K562 (cell line): ENCODE data around the gene CAPN7. TPM values are rescaled to one million over a fixed set of nuclear protein-coding genes. Genes with fewer than 3 reads are reported as not detected.

ENCODE experiments used
- ATAC-seq: fragments of 200-7000 bp; cut with Tn5 transposase; 3 replicates; pipeline ENCODE4 v1.9.1; 2020; ENCODE audit warnings: moderate library complexity
- BruUV-seq: library from RNA; stranded (reverse); fragments of 400-500 nt; replicated peaks from 2 replicates; lab custom pipeline; 2021; lab: Mats Ljungman, UMichigan
- CTCF ChIA-PET: fragments of 300-600 bp; formaldehyde crosslinking; extraction: SDS; loops from one replicate; lab custom pipeline; 2021; ENCODE audit warnings: low intra/inter-chr PET ratio; lab: Yijun Ruan, JAX
- POLR2A ChIA-PET: fragments of 300-600, 350-650 bp; sonication (Branson Sonifier 250); formaldehyde crosslinking; extraction: SDS; loops from one replicate; lab custom pipeline; 2021; ENCODE audit warnings: antibody characterized with exemption, inconsistent platforms; lab: Yijun Ruan, JAX
- DNase-seq, 4 experiments: peaks; one replicate each; pipeline versions ENCODE4 v3.0.0 to v3.0.0-alpha.2; 2011 to 2018; ENCODE audit warnings: low spot score in 3 of 4, mixed read lengths in 3 of 4; ENCODE audit errors: extremely low read depth in 1 of 4
- FAIRE-seq: peaks from 2 replicates; lab custom pipeline; 2011; peaks lifted over from hg19 to GRCh38; lab: Jason Lieb, UNC
- H2AFZ ChIP-seq: 2 replicates; pipeline ENCODE4 v1.6.0; 2011; ENCODE audit warnings: low read depth, low read length, control low read depth, inconsistent platforms
- H3K27ac ChIP-seq: fragments of 200-600 bp; 3 replicates; pipeline ENCODE4 v1.8.0; 2011; ENCODE audit warnings: low read depth, mild to moderate bottlenecking, control low read depth, inconsistent platforms, low read length, moderate library complexity, mixed read lengths; ENCODE audit errors: extremely low read depth
- H3K27me3 ChIP-seq, 2 experiments: fragments of 300-600 bp in 1 of 2; 2 replicates in 1 of 2; 3 replicates in 1 of 2; pipeline versions ENCODE4 v1.6.0 to v1.8.0; 2011; ENCODE audit warnings: inconsistent platforms in 2 of 2, low read length in 2 of 2, mild to moderate bottlenecking in 1 of 2, mixed read lengths in 1 of 2, moderate library complexity in 1 of 2; ENCODE audit not compliant: control insufficient read depth in 2 of 2, insufficient read depth in 2 of 2
- H3K36me3 ChIP-seq: fragments of 300-600 bp; 3 replicates; pipeline ENCODE4 v1.8.0; 2011; ENCODE audit warnings: mild to moderate bottlenecking, low read length, inconsistent platforms; ENCODE audit not compliant: control insufficient read depth, insufficient read depth
- H3K4me1 ChIP-seq, 2 experiments: fragments of 200-600 bp in 1 of 2; replicated peaks in 1 of 2; 2 replicates in 1 of 2; 3 replicates in 1 of 2; pipeline versions ENCODE4 v1.5.1 to v1.8.0; 2011; ENCODE audit warnings: inconsistent platforms in 2 of 2, low read length in 2 of 2, mild to moderate bottlenecking in 1 of 2, mixed read lengths in 1 of 2, moderate library complexity in 1 of 2; ENCODE audit not compliant: control insufficient read depth in 2 of 2, insufficient read depth in 2 of 2
- H3K4me2 ChIP-seq: 2 replicates; pipeline ENCODE4 v1.6.1; 2011; ENCODE audit warnings: low read length, control low read depth, inconsistent platforms, mixed read lengths; ENCODE audit not compliant: insufficient read depth
- H3K4me3 ChIP-seq: fragments of 200-600 bp; sonication (generic), shearing (Covaris generic); 2 replicates; pipeline ENCODE4 v1.5.1; 2016; ENCODE audit warnings: control low read depth, inconsistent platforms
- H3K79me2 ChIP-seq: fragments of 200-600 bp; 3 replicates; pipeline ENCODE4 v1.8.0; 2011; ENCODE audit warnings: low read length, inconsistent platforms; ENCODE audit not compliant: control insufficient read depth, insufficient read depth
- H3K9ac ChIP-seq, 2 experiments: 2 replicates each; pipeline versions ENCODE4 v1.6.0 to v1.6.1; 2011; ENCODE audit warnings: low read depth in 2 of 2, low read length in 2 of 2, control low read depth in 1 of 2, inconsistent platforms in 1 of 2, mild to moderate bottlenecking in 1 of 2, mixed read lengths in 1 of 2; ENCODE audit not compliant: insufficient read depth in 1 of 2
- H3K9me1 ChIP-seq: one replicate; pipeline ENCODE4 v1.6.0; 2011; ENCODE audit warnings: inconsistent platforms, mild to moderate bottlenecking, low read length, moderate library complexity; ENCODE audit not compliant: control insufficient read depth, insufficient read depth
- H3K9me3 ChIP-seq: replicated peaks from 2 replicates; pipeline ENCODE4 v1.5.1; 2011; ENCODE audit warnings: low read depth, low read length, inconsistent platforms; ENCODE audit not compliant: control insufficient read depth, insufficient read depth
- H4K20me1 ChIP-seq: replicated peaks from 2 replicates; pipeline ENCODE4 v1.6.1; 2011; ENCODE audit warnings: low read length, inconsistent platforms, mixed read lengths; ENCODE audit not compliant: control insufficient read depth, insufficient read depth
- GTF2F1 ChIP-seq: IDR thresholded peaks from 2 replicates; pipeline ENCODE4 v1.6.1; 2011; ENCODE audit warnings: low read depth, low read length, improper control_type of control experiment
- HDAC1 ChIP-seq, 2 experiments: fragments of 450-650 bp; IDR thresholded peaks; 2 replicates each; pipeline ENCODE4 v1.6.1; 2016 to 2017; ENCODE audit warnings: inconsistent platforms in 1 of 2, mild to moderate bottlenecking in 1 of 2, moderate library complexity in 1 of 2
- PHB ChIP-seq: fragments of 250-450 bp; sonication (Bioruptor Pico); IDR thresholded peaks from 2 replicates; pipeline ENCODE4 v1.5.0; 2021
- POU5F1 ChIP-seq: fragments of 150-350 bp; IDR thresholded peaks from 2 replicates; pipeline ENCODE4 v1.6.1; 2014; ENCODE audit warnings: borderline replicate concordance, low read length, low read depth, mild to moderate bottlenecking; ENCODE audit not compliant: partially characterized antibody
- TBL1XR1 ChIP-seq, 2 experiments: IDR thresholded peaks; 2 replicates each; pipeline ENCODE4 v1.6.1; 2012; ENCODE audit warnings: improper control_type of control experiment in 2 of 2, low read length in 2 of 2, mild to moderate bottlenecking in 1 of 2
- TCF7 ChIP-seq: sonication (generic); IDR thresholded peaks from 2 replicates; pipeline ENCODE4 v1.6.1; 2016; ENCODE audit warnings: antibody characterized with exemption, borderline replicate concordance
- WGBS: fragments of 100-300 bp; shearing (Covaris generic); methylation state at CpG from one replicate; pipeline ENCODE4 v1.1.6; 2016; ENCODE audit warnings: low coverage, mixed read lengths; ENCODE audit not compliant: insufficient coverage; ENCODE audit errors: missing lambda C conversion rate; 5-methylcytosine and 5-hydroxymethylcytosine counted together
- in situ Hi-C: fragments of 300-500 bp; cut with MboI; formaldehyde crosslinking; loops from 4 replicates; pipeline ENCODE4 v1.15.0; 2018; ENCODE audit warnings: inconsistent platforms, mixed read lengths
- intact Hi-C: fragments of 100-400 bp; cut with micrococcal nuclease; formaldehyde crosslinking; loops from 2 replicates; pipeline ENCODE4 v1.14.2; 2022
- polyA plus RNA-seq, 8 experiments: library from polyadenylated mRNA; depleted of rRNA in 4 of 8; stranded (reverse) in 5 of 8; unstranded in 3 of 8; fragments of >200 nt; fragmentation: Nextera tagmentation in 2 of 8; fragmentation: Illumina TruSeq in 1 of 8; extraction: Ambion mirVana in 2 of 8; extraction: Trizol in 1 of 8; gene quantifications; 2 replicates each; pipeline versions ENCODE4 v1.2.1 to v1.2.3, GENCODE V29; 2011 to 2014; ENCODE audit warnings: inconsistent platforms in 1 of 8, missing spikeins in 1 of 8
- total RNA-seq, 7 experiments: library from RNA; depleted of rRNA in 6 of 7; stranded (reverse); fragments of >200 nt in 6 of 7; fragmentation: Illumina TruSeq in 2 of 7; extraction: Trizol in 2 of 7; gene quantifications; 2 replicates each; pipeline versions ENCODE4 v1.2.1 to v1.2.3, GENCODE V29; 2011 to 2021; ENCODE audit warnings: low replicate concordance in 1 of 7
- TF ChIP-seq, protein P1 (sequence below), 3 experiments: fragments of 200-800 bp in 1 of 3; sonication (Bioruptor generic) in 1 of 3; sonication (generic) in 1 of 3; formaldehyde crosslinking in 1 of 3; IDR thresholded peaks; 2 replicates each; pipeline versions ENCODE4 v1.6.1 to v1.8.0; 2016 to 2022; ENCODE audit warnings: mild to moderate bottlenecking in 2 of 3, missing compliant biosample characterization in 2 of 3, missing genetic modification characterization in 2 of 3, missing genetic modification reagents in 1 of 3

Gene CAPN7
- total and polyA plus RNA-seq, 9 of the 15 experiments (the other 6 are each of a cell fraction or from before 2014, with no cell fraction given), result 6.5 to 42.7 (median 32.7) TPM

- no peak overlapping the region for H2AFZ ChIP-seq
- peaks cover 0 to 9% of the 10 kb centered on the region in 2 experiments; a peak in 3 of 5 replicates for H3K4me1 ChIP-seq
- ATAC-seq (no peak), FAIRE-seq (no peak), DNase-seq (no peak)
- H3K27ac ChIP-seq, result no peak overlapping the region
- BruUV-seq, result no TSS peak
- H3K4me3 ChIP-seq, result no peak overlapping the region
- no peaks in the 10 kb centered on the region for H3K36me3 ChIP-seq
- H3K27me3 ChIP-seq, result no peaks in the 10 kb centered on the region
- no peak overlapping the region for H3K4me2 ChIP-seq
- intact Hi-C loops (no loop called here), in situ Hi-C loops (no loop called here)
- no peaks in the 10 kb centered on the region for H3K79me2 ChIP-seq
- no peaks in the 10 kb centered on the region for H3K9me3 ChIP-seq
- H3K9ac ChIP-seq, result no peak overlapping the region
- ChIA-PET POLR2A (interaction anchor here (0.6 to 2.3 kb wide), 2 partner anchors 16 to 19 kb away, joined by 3 to 8 read pairs; no protein-coding TSS in a partner anchor), CTCF (no interaction called here)
- no peaks in the 10 kb centered on the region for H3K9me1 ChIP-seq
- H4K20me1 ChIP-seq, result no peaks in the 10 kb centered on the region
- WGBS, result 71% methylated on average over 10 of the region's 10 CpGs
- TF ChIP-seq TBL1XR1 (IDR thresholded peaks at IDR 0.05; ENCODE audit: low read length in 2 of 2) (no peak), POU5F1 (no peak), TCF7 (no peak), GTF2F1 (no peak), PHB (no peak), HDAC1 (IDR thresholded peaks at IDR 0.05) (no peak)
- TF ChIP-seq, protein P1, sequence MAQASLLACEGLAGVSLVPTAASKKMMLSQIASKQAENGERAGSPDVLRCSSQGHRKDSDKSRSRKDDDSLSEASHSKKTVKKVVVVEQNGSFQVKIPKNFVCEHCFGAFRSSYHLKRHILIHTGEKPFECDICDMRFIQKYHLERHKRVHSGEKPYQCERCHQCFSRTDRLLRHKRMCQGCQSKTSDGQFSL (CRISPR knock-in tag; IDR thresholded peaks at IDR 0.05), result no peak
- TF ChIP-seq, protein P1 (tag; IDR thresholded peaks at IDR 0.05), result no peak
Measured at GRCh38 chr3:15280853-15281532, 74.9 kb downstream of the CAPN7 start.
